KG1 (cell line): Measurements from ENCODE around the gene RAB28.
A peak's percentile ranks its signal among the peaks of the same experiment; 100 is the strongest.

Experiments
- DNase-seq: peaks from one replicate; lab custom pipeline; 2025; lab: John Stamatoyannopoulos, UW

Gene RAB28

GRCh38 chr4:13484122-13484748, at the start of gene RAB28:
Gene RAB28, minus strand, starts transcription at chr4:13484340.
- DNase-seq: peak; percentile 92

- DNase-seq: no peak
These were observed 47.5 kb upstream of the RAB28 start for GRCh38 chr4:13531625-13531998.

- no peak for DNase-seq
These were observed 46.9 kb upstream of the RAB28 start for GRCh38 chr4:13530823-13531624.

GRCh38 chr4:13529128-13529919, 45.2 kb upstream of the RAB28 start:
- no peak for DNase-seq

GRCh38 chr4:13528821-13529127, 44.6 kb upstream of the RAB28 start:
- no peak for DNase-seq

- DNase-seq: peak; percentile 23
These were observed 44.1 kb upstream of the RAB28 start for GRCh38 chr4:13527981-13528820.

GRCh38 chr4:13527192-13527980, 43.2 kb upstream of the RAB28 start:
- no peak for DNase-seq

- DNase-seq: no peak
These were observed 42.5 kb upstream of the RAB28 start for GRCh38 chr4:13526658-13527057.

- DNase-seq: no peak
These were observed 41.6 kb upstream of the RAB28 start for GRCh38 chr4:13525606-13526281.

GRCh38 chr4:13524504-13525243, 40.5 kb upstream of the RAB28 start:
- DNase-seq: no peak

- no peak for DNase-seq
These were observed 39.7 kb upstream of the RAB28 start for GRCh38 chr4:13523591-13524503.

GRCh38 chr4:13523105-13523477, 39.0 kb upstream of the RAB28 start:
- no peak for DNase-seq

GRCh38 chr4:13522282-13523104, 38.4 kb upstream of the RAB28 start:
- DNase-seq: no peak

- no peak for DNase-seq
These were observed 36.9 kb upstream of the RAB28 start for GRCh38 chr4:13521047-13521446.

GRCh38 chr4:13516315-13516860, 32.2 kb upstream of the RAB28 start:
- DNase-seq: no peak

GRCh38 chr4:13515268-13515667, 31.1 kb upstream of the RAB28 start:
- DNase-seq: no peak

- DNase-seq: no peak
These were observed 30.6 kb upstream of the RAB28 start for GRCh38 chr4:13514722-13515121.

GRCh38 chr4:13511101-13511500, 27.0 kb upstream of the RAB28 start:
- no peak for DNase-seq
